Testis (tissue), 2 donors: ENCODE results near the gene WIF1.

Source experiments
- CTCF ChIP-seq, 3 experiments: fragments of 450-650 bp in 2 of 3; fragments of 200-600 bp in 1 of 3; sonication (generic) in 1 of 3; IDR thresholded peaks; one replicate each; pipeline ENCODE4 v1.5.1; 2016 to 2019; ENCODE audit warnings: antibody characterized with exemption in 3 of 3, mild to moderate bottlenecking in 2 of 3, moderate library complexity in 1 of 3
- POLR2A ChIP-seq: fragments of 450-650 bp; IDR thresholded peaks from one replicate; pipeline ENCODE4 v1.6.1; 2017; ENCODE audit warnings: antibody characterized with exemption, mild to moderate bottlenecking, moderate library complexity

GRCh38 chr12:65010437-65010836, 110.7 kb downstream of the WIF1 start:
- TF ChIP-seq CTCF (IDR thresholded peaks at IDR 0.05) (no peak), POLR2A (no peak)
